GM18909 (cell line): ENCODE data around the gene RAB15.

ENCODE experiments used
- ATAC-seq: cut with Tn5 transposase; IDR thresholded peaks from one replicate; pipeline ENCODE4 v1.9.1; 2021; ENCODE audit warnings: mild to moderate bottlenecking; ENCODE audit not compliant: unreplicated experiment, poor library complexity

Gene RAB15

DNA sequence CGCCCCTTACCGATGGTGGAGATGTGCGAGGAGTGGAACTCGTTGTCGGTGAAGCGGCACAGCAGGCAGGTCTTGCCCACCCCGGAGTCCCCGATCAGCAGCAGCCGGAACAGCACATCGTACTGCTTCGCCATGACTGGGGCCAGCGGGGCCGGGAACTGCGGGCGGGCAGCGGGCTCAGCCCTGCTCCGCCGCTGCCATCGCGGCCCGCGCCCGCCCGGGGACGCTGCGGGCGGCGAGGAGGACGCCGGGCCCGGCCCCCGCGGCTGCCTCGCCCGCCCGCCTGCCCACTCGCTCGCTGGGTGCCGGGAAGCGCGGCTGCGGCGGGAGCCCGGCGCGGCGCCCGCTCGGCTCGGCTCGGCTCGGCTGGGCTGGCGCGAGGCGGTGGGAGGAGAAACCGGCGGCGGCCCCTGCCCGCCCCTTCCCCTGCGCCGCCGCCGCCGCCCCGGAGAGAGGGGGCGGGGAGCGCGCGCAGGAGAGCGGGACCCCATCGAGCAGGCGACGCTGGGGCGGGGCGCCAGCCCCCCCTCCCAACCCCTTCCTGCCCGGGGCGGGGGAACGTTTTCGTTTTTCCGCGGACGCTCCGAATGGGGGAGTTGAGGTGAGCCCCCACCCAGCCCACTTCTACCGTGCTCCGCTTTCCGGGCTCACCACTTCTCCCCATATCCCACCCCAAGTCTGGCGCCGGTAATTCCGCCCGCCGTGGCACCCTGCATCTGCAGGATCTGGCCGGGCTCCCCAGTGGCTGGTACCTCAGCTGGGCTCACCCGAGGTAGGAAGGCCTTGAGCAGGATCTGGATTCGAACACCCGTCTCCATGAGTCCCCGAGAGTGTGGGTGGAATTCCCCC, at the start of gene RAB15:
Gene RAB15 (minus strand): TSS at position 394 of the 849 bp plus-strand sequence. CDS start 260 bp downstream, at position 134.
- ATAC-seq, result peak; percentile 57

DNA sequence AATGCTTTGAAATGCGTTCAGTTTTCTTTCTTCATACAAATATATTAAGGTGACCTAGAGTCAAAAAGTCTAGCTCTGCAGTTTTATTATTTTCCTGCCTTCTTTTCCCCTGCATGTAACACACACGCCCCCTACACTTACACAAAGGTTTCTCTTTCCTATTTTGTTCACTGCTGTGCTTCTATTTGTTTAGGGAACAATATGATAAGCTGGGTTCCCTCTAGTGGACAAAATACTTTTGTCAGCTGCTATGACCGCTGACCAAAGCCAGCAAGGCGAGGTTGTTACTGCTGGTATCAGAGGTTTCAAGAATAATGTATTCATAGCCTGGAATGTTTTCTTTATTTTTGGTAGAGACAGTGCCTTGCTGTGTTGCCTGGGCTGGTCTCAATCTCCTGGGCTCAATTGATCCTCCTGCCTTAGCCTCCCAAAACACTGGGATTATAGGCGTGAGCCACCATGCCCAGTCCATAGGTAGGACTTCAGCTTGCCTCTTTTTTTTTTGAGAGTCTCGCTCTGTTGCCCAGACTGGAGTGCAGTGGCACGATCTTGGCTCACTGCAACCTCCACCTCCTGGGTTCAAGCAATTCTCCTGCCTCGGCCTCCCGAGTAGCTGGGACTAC, 47.9 kb upstream of the RAB15 start:
- peak; percentile 57 for ATAC-seq

DNA sequence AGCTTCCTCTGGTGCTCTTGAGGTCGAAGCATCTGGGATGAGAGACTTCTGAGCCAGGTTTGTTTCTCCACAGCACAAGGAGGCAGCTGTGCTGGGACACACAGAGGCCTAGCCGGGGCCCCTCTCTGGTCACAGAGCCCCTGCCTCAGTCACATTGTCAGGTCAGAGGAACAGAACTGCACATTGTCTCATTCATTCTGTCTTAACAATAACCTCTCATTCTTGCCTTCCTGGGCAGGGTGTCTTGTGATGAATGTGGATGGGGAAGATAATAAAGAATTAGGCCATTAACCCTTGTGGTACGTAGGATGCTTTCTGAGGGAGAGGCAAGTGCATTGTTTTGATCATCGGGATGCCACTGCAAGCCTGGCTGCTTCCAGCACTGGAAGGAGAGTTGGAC, 44.3 kb upstream of the RAB15 start:
- no peak for ATAC-seq

DNA sequence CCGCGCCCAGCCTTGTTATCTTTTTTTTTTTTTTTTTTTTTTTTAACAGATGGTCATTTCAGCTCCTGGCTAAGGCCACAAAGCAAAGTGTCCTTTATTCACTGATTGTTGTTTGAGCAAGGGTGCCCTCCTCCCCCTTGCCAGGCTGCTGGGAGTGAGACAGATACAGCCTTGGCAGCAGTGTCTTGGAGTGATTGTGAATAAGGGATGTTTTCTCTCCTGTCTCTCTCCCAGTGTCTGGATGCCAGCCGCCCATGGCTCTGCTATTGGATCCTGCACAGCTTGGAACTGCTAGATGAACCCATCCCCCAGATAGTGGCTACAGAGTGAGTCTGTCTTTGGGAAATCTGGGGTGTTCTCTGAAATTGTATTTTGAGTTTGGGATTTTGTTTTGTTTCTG, 43.3 kb upstream of the RAB15 start:
- no peak for ATAC-seq

DNA sequence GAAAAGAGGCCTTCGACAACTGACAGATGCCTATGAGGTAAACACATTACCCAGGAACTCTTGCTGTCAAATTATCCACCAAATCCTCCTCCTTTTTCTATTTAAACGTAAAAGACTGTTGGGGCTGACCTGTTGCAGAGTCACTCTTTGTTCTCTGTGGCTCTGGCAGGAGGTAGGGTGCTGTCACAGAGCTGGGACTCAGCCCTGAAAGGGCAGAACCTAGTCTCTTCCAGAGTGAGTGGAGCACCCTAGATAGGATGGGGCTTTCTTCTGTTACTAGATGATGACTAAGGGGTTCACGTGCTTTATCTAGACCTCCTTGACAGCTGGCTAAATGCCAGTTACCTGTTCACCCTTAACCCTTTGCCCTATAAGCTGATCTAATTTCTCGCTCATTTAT, 40.2 kb upstream of the RAB15 start:
- no peak for ATAC-seq

DNA sequence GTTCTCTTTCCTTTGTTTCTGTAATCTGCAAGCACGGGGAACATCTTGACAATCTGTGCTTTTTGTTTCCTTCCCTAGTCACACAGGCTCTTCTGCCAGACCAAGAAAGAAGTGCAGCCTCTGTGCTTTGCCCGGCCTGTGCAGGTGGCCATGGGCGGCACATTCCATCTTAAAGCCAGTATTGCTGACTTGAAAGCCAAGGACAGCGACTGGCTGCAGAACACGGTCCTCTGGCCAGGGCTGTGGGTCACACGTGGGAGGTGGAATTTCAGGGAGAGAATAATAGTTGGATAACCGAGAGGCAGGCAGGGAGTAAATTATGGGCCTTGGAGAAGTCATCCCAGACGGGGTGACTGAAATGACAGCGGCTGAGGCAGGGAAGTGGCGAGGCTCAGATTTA, 39.4 kb upstream of the RAB15 start:
- no peak for ATAC-seq

DNA sequence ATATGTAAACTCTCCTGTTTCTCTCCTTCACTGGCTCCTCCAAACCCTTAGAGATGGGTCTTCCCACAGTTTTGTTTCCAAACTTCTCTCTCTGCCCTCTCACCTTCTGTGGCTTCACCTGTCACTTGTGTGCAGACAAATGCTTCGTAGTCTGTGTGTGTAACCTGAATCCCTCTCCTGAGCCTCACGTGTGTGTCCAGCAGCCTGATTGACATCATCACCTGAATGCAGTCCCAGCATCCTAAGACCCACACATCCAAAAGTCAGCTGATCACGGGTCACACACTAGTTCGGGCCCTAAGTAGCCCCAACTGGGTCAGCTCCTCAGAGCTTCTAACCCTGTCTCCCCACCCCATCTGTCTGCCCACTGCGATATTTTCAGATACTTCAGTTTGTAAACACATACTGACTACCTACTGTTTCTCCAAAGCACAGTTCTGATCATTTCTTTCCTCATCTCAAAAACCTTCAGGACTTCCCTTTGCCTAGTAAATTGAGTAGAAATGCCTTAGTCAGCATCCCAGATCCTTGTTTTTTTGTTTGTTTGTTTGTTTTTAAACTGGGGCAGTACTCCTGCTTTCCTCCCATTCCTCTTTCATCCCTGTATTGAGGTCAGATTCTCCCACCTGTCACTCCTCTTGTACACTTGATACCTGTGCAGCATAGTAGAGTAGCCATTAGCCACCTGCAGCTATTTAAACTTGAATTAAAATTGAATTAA, 38.2 kb upstream of the RAB15 start:
- no peak for ATAC-seq

DNA sequence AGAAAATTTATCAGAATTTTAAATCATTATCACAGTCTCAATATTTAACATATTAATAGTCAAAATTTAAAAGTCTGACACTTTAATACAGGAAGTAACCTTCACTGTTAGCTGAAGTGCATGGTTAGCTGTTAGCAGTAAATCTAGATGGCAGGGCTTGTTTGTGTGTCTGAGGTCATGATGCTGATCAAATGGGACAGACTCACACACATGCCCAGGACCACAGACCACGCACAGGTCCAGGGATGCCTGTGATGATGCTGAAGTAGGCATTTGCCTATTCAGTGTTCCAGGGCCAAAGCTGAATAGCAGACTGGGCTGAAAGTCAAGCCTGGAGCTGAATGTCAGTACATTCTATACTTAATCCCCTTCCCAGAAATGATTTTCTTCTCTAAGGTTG, 35.1 kb upstream of the RAB15 start:
- no peak for ATAC-seq

DNA sequence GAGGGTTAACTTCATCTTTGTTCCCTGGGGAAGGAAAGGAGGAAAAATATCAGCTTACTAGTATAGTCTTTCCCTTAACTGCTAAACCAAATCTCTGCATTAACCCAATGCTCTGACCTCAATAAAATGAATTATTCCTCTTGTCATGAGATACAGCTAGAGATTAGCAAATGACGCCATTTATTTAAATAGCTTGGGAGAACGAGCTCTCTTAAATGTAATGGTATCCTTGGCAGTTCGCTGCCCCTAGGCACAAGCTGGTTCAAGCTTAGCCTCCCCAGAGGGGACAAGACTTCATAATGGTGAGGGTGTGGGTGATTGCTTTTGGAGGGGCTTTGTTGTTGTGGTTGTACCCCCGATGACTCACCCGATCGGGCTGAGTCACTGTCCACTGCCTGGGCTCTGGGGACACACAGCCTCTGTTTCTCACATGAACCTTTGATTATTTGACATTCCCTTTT, 34.2 kb upstream of the RAB15 start:
- no peak for ATAC-seq

DNA sequence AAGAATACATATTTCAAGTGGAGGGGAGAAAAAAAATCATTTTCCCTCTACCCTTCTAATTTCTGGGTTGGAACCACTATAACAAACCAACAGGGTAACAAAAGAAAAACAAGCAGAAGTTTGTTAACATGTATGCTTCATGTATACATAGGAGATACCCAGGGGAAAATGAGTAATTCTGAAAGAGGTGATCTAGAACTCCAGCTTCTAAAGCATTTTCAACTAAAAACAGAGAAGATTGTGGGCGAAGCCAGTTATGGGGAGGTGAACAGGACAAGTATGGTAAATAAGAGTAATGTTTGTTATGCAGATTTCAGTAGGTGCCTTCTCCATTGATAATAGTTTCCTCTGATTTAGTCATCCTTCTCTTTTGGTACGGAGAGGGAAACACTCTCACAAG, 31.3 kb upstream of the RAB15 start:
- peak; percentile 66 for ATAC-seq

DNA sequence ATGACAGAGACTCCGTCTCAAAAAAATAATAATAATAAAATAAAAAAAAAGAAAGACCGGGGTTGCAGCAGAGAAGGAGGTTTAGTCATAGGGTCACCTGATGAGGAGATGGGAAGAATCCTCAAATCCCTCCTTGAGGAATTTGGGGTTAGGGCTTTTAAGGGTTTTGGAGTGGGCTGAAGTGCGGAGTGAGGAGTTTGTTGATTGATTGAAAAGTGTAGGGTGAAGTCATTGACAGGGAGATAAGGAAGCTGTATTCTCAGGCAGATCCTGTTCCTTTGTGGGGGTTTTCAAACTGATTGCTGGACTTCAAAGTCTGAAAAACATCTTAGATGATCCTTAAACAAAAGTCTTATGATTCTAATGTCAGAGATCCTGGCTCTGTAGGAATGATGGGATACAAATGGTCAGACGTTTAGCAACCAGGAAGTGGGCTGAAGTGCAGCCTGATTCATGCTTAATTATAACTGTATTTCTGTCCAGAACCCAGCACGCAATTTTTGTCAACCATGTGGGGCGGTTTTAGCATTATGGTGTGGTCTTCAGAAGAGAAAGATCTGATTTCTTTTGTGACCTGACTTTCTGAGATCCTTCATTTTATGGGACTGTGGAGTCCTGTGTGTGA, 30.6 kb upstream of the RAB15 start:
- no peak for ATAC-seq

DNA sequence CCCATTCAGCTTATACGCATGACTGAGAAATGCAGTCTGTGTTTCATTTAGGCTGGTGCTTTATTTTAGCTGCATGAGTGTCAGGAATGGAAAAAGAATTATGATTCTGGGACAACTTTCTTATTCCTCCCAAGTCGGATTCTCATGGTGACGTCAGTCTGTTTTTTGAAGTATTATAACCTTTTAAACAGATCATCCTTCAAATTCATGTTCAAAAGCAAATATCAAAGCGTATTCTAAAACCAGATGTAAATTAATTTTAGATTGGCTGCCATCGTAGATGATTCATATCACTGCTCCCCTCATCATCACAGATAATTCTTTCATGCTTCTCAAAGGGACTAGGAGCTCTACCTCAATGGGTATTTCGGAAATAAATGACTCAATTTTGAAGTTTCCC, 29.6 kb upstream of the RAB15 start:
- ATAC-seq, result no peak

DNA sequence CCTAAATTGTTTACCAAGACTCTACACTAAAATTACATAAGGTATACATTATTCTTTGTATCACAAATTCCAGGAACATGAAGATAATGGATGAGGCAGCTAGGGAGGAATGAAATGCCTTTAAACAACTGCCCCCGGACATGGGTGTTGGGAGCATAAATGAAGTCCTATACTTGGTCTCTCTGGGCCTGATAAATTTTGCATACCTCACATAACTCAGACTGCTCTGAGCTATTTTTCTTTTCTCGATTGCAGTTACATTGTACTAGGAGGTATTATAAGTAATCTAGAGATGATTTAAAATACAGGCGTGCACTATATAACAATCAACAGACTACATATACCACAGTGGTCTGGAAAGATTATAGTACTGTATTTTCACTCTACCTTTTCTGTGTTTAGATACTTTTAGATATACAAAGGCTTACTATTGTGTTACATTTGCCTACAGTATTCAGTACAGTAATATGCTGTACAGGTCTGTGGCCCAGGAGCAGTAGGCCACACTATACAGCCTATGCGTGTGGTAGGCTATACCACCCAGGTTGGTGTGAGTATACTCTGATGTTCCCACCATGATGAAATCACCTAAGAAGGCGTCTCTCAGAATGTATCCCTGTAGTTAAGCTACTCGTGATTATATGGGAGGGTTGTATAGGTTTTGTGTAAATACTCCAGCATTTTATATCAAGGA, 28.9 kb upstream of the RAB15 start:
- ATAC-seq, result no peak

DNA sequence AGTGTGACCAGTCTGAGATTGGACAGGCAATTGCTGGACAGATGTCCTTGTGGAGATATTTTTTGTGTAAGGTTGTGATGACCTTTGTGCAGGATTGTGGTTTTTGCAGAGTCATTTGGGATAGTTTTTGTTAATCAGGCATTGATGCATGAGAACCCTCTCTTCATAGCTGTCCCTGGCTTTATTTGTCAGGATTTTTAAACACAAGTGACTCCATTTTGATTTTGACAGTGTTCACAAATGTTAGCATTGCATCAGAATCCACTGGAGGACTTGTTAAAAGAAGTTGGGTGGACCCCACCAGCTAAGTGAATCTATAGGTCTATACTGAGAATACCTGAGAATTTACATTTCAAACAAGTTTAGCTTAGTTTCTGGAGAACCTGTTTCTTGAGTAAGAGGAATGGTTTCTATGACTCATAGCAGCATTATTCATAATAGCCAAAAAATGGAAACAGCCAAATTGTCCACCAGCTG, 26.4 kb upstream of the RAB15 start:
- no peak for ATAC-seq

DNA sequence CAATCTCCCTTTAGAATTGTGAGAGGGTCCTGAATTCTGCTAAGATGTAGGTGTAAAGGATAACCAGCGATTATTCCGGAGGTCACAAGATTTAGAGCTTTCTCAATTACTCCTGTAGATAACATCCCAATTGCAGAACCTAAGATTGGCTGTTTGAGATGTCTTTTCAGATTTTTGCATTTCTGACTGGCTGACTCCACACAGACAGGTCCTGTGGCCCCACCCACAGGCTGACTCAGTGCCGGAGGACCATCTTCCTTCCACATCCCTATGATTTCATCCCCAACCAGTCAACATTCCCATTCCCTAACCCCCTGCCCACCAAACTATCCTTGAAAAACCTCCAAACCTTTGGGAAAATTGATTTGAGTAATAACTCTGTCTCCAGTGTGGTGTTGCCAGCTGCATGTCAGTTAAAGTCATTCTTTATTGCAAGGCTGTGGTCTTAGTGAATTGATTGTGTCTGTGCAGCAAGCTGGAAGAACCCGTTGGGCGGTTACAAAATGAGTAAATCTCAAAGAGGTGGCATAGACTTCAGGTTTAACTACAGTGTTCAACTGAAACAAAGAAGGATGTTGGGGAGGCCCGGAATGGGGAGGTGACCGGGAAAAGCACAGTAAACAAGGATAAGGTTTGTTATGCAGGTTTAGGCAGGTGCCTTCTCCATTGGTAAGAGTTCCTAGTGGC, 25.1 kb upstream of the RAB15 start:
- ATAC-seq, result peak; percentile 44

DNA sequence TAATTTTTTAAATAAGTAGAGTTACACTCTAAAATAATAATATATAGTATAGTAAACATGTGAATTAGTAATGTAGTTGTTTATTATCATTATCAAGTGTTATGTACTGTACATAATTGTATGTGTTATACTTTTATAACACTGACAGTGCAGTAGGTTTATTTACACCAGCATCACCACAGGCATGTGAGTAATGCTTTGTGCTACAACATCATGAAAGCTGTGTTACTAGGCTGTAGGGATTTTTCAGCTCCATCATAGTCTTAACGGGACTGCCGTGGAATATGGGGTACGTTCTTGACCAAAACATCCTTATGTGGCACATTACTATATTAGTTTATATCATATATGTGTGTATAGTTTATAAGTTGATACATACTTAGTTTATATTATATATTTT, 23.2 kb upstream of the RAB15 start:
- no peak for ATAC-seq

DNA sequence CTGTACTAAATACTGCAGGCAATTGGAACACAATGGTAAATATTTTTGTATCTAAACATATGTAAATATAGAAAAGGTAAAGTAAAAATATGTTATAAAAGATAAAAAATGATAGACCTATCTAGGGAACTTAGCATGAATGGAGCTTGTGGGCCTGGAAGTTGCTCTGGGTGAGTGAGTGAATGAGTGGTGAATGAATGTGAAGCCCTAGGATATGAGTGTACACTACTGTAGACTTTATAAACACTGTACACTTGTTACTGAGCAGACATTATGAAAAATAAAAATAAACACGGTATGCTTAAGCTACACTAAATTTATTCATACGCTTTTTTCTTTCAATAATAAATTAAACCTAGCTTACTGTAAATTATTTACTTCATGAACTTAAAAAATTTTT, 22.4 kb upstream of the RAB15 start:
- ATAC-seq, result no peak

DNA sequence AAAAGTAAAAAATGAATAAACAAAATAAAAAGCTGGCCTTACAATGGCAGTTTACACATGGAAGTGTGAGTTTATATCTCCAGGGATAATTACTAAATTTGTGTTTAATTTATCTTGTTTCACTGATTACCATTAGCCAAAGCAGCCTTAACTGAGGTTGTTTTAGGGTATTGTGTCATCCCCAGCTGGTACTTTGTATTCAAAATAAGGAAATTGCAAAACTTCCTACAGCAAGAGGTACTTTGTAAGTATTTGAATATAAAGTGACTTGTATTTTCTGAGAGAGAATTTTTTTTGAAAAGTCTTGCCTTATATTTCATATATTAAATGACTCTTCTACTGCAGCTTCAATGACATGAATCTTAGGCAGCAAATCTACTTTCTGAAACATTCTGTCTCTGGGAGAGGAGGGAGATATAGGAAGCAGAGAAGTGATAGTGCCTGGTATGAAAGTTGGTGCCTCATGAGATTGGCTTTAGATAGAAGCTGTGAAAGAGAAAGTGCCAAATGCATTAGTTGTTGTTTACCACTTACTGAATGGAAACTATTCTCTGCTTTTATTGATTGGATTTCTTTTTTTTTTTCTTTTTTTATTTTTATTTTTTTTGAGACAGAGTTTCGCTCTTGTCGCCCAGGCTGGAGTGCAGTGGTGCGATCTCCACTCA, 21.3 kb upstream of the RAB15 start:
- no peak for ATAC-seq

DNA sequence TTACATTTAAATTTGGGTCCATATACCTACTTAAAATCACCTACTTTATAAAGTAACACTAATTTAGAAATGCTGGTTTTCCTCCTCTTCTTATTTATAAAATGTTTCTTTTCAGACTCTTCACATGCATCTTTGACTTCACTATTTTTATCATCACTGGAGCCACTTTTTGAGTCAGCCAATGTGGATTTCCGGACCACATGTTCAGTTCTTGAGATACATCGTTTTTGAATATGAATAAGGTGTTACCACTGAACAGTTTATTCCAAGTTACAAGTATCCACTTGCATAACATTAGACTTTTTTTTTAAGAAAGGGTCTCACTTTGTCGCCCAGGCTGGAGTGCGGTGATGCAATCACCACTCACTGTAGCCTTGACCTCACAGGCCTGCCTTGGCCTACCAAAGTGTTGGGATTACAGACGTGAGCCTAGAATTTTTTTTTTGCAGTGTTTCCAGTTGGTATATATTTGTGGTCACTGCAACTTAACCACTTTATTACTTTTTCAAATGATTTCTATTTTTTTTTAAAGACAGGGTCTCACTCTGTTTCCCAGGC, 20.3 kb upstream of the RAB15 start:
- no peak for ATAC-seq
